K562 (cell line): ENCODE results near the gene ARL16.

ENCODE experiments used
- CBX8 ChIP-seq: fragments of 200-600 bp; sonication (generic); IDR thresholded peaks from 2 replicates; pipeline ENCODE4 v1.6.1; 2012; ENCODE audit warnings: borderline replicate concordance, mixed run types, low read depth, mild to moderate bottlenecking, moderate library complexity, mixed read lengths, low read length, control low read depth, inconsistent platforms; ENCODE audit not compliant: poor library complexity, severe bottlenecking; ENCODE audit errors: extremely low read depth
- EP300 ChIP-seq: IDR thresholded peaks from 2 replicates; pipeline ENCODE4 v1.6.1; 2012; ENCODE audit warnings: low read length, improper control_type of control experiment
- GATA2 ChIP-seq: sonication (generic); formaldehyde crosslinking; IDR thresholded peaks from 2 replicates; pipeline ENCODE4 v1.4.0; 2020; ENCODE audit warnings: mild to moderate bottlenecking, missing genetic modification reagents
- SMARCA4 ChIP-seq: fragments of 450-650 bp; IDR thresholded peaks from 2 replicates; pipeline ENCODE4 v1.6.1; 2016
- TAF9B ChIP-seq: fragments of 450-650 bp; IDR thresholded peaks from 2 replicates; pipeline ENCODE4 v1.6.1; 2018; ENCODE audit warnings: mild to moderate bottlenecking; ENCODE audit not compliant: partially characterized antibody
- ZNF282 ChIP-seq: sonication (generic); formaldehyde crosslinking; IDR thresholded peaks from 2 replicates; pipeline ENCODE4 v1.8.1; 2023; ENCODE audit warnings: missing genetic modification reagents
- TF ChIP-seq, protein P1 (sequence below), 2 experiments: fragments of 450-650 bp in 1 of 2; sonication (generic) in 1 of 2; formaldehyde crosslinking in 1 of 2; IDR thresholded peaks in 1 of 2; conservative IDR thresholded peaks in 1 of 2; 2 replicates each; pipeline versions ENCODE4 v1.6.1 to v1.8.1; 2016 to 2023; ENCODE audit warnings: mild to moderate bottlenecking in 2 of 2, moderate library complexity in 2 of 2, inconsistent platforms in 1 of 2, missing genetic modification reagents in 1 of 2
- TF ChIP-seq, protein P2 (sequence below), 2 experiments: fragments of 450-650 bp; formaldehyde crosslinking in 1 of 2; IDR thresholded peaks; 2 replicates each; pipeline versions ENCODE4 v1.4.0 to v1.6.1; 2014 to 2020; ENCODE audit warnings: mild to moderate bottlenecking in 2 of 2, borderline replicate concordance in 1 of 2, low read depth in 1 of 2
- TF ChIP-seq, protein P3 (sequence below), 3 experiments: IDR thresholded peaks in 2 of 3; conservative IDR thresholded peaks in 1 of 3; 2 replicates each; pipeline ENCODE4 v1.5.1; 2011 to 2012; ENCODE audit warnings: low read length in 3 of 3, mild to moderate bottlenecking in 3 of 3, control low read depth in 2 of 3, improper control_type of control experiment in 1 of 3, inconsistent platforms in 1 of 3, low read depth in 1 of 3, mixed read lengths in 1 of 3, moderate library complexity in 1 of 3; ENCODE audit not compliant: insufficient read depth in 2 of 3
- TF ChIP-seq, protein P4 (sequence below): fragments of 150-350 bp; IDR thresholded peaks from 2 replicates; pipeline ENCODE4 v1.6.1; 2014; ENCODE audit warnings: low read depth, mild to moderate bottlenecking, low read length, borderline replicate concordance

DNA sequence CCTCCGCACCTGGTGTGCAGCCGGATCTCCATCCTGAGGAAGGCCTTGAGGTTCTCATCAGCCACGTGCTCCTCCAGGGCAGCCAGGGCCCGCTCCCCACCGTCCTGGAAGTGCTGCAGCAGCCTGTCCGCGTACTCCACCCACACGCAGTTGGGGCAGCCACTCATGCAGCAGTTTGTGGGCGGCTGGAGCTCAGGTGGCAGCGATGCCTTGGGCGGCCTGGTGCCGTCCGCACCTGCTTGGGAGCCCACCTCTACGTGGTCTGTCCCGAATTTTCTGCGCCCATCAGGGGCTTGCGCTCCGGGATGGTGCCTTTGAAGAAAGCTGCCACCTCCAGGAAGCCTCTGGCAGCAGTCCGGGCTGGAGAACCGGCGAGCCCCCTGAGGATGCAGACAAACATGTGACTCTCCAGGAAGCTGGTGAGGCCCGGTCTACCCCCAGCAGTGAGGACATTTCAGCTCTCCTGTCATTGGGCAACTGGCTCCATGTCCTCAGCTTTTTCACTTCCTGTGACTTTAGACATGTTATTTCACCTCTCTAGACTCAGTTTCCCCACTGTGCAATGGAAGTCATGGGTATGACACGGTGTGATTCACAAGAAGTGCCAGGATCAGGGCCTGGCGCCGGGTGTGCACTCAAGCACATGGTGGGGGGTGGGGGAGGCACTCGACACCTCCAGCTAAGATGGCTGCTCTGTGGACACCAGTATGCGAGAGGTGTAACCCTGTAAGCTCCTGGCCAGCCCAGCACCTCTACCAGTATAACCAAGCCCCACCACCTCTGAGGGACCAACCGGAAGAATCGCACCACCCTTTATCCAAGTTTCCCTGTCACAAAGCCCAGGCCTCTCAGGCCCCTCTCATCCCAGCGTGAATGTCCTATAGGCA lies 18.1 kb downstream of the ARL16 start:
- TF ChIP-seq TAF9B, result peak; percentile 33
- no peak for TF ChIP-seq SMARCA4
- no peak for TF ChIP-seq EP300
- TF ChIP-seq, protein P1, sequence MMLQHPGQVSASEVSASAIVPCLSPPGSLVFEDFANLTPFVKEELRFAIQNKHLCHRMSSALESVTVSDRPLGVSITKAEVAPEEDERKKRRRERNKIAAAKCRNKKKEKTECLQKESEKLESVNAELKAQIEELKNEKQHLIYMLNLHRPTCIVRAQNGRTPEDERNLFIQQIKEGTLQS (IDR thresholded peaks at IDR 0.05), result no peak
- TF ChIP-seq, protein P1 (CRISPR knock-in tag; conservative IDR thresholded peaks at IDR 0.05), result no peak
- no peak for TF ChIP-seq ZNF282 (CRISPR knock-in tag)
- TF ChIP-seq, protein P2, sequence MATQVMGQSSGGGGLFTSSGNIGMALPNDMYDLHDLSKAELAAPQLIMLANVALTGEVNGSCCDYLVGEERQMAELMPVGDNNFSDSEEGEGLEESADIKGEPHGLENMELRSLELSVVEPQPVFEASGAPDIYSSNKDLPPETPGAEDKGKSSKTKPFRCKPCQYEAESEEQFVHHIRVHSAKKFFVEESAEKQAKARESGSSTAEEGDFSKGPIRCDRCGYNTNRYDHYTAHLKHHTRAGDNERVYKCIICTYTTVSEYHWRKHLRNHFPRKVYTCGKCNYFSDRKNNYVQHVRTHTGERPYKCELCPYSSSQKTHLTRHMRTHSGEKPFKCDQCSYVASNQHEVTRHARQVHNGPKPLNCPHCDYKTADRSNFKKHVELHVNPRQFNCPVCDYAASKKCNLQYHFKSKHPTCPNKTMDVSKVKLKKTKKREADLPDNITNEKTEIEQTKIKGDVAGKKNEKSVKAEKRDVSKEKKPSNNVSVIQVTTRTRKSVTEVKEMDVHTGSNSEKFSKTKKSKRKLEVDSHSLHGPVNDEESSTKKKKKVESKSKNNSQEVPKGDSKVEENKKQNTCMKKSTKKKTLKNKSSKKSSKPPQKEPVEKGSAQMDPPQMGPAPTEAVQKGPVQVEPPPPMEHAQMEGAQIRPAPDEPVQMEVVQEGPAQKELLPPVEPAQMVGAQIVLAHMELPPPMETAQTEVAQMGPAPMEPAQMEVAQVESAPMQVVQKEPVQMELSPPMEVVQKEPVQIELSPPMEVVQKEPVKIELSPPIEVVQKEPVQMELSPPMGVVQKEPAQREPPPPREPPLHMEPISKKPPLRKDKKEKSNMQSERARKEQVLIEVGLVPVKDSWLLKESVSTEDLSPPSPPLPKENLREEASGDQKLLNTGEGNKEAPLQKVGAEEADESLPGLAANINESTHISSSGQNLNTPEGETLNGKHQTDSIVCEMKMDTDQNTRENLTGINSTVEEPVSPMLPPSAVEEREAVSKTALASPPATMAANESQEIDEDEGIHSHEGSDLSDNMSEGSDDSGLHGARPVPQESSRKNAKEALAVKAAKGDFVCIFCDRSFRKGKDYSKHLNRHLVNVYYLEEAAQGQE (IDR thresholded peaks at IDR 0.05; ENCODE audit: borderline replicate concordance), result no peak
- TF ChIP-seq, protein P2 (CRISPR knock-in tag; IDR thresholded peaks at IDR 0.05; ENCODE audit: low read depth), result no peak
- TF ChIP-seq, protein P3, sequence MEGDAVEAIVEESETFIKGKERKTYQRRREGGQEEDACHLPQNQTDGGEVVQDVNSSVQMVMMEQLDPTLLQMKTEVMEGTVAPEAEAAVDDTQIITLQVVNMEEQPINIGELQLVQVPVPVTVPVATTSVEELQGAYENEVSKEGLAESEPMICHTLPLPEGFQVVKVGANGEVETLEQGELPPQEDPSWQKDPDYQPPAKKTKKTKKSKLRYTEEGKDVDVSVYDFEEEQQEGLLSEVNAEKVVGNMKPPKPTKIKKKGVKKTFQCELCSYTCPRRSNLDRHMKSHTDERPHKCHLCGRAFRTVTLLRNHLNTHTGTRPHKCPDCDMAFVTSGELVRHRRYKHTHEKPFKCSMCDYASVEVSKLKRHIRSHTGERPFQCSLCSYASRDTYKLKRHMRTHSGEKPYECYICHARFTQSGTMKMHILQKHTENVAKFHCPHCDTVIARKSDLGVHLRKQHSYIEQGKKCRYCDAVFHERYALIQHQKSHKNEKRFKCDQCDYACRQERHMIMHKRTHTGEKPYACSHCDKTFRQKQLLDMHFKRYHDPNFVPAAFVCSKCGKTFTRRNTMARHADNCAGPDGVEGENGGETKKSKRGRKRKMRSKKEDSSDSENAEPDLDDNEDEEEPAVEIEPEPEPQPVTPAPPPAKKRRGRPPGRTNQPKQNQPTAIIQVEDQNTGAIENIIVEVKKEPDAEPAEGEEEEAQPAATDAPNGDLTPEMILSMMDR (IDR thresholded peaks at IDR 0.05 in 2 of 3, conservative IDR thresholded peaks at IDR 0.05 in 1 of 3; ENCODE audit: insufficient read depth in 2 of 3, low read depth in 1 of 3, low read length in 3 of 3), result no peak
- no peak for TF ChIP-seq GATA2
- TF ChIP-seq CBX8, result no peak
- TF ChIP-seq, protein P4, sequence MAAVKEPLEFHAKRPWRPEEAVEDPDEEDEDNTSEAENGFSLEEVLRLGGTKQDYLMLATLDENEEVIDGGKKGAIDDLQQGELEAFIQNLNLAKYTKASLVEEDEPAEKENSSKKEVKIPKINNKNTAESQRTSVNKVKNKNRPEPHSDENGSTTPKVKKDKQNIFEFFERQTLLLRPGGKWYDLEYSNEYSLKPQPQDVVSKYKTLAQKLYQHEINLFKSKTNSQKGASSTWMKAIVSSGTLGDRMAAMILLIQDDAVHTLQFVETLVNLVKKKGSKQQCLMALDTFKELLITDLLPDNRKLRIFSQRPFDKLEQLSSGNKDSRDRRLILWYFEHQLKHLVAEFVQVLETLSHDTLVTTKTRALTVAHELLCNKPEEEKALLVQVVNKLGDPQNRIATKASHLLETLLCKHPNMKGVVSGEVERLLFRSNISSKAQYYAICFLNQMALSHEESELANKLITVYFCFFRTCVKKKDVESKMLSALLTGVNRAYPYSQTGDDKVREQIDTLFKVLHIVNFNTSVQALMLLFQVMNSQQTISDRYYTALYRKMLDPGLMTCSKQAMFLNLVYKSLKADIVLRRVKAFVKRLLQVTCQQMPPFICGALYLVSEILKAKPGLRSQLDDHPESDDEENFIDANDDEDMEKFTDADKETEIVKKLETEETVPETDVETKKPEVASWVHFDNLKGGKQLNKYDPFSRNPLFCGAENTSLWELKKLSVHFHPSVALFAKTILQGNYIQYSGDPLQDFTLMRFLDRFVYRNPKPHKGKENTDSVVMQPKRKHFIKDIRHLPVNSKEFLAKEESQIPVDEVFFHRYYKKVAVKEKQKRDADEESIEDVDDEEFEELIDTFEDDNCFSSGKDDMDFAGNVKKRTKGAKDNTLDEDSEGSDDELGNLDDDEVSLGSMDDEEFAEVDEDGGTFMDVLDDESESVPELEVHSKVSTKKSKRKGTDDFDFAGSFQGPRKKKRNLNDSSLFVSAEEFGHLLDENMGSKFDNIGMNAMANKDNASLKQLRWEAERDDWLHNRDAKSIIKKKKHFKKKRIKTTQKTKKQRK, result no peak
